CD14-positive monocyte (primary cell): Measurements from ENCODE around the gene TOR1A. TPM values are rescaled to one million over a fixed set of nuclear protein-coding genes. Genes with fewer than 3 reads are reported as not detected.
A peak's percentile ranks its signal among the peaks of the same experiment; 100 is the strongest.
"Not testable (repeated sequence)": the region's sequence is repeated elsewhere in the genome, so short reads cannot be mapped to it uniquely, and the experiment has no call there.

Experiments used
- DNase-seq, 3 donors: peaks; one replicate each; pipeline ENCODE4 v3.0.0-alpha.2; 2011 to 2022
- H2AFZ ChIP-seq: 2 replicates; pipeline ENCODE4 v1.6.0; 2012; ENCODE audit warnings: mild to moderate bottlenecking, low read depth, low read length, inconsistent platforms; ENCODE audit not compliant: insufficient read depth, poor library complexity, severe bottlenecking
- H3K27ac ChIP-seq, 2 donors: 1 replicate in 1 of 2; 2 replicates in 1 of 2; pipeline ENCODE4 v1.5.1; 2012 to 2013; ENCODE audit warnings: low read length in 2 of 2, control low read depth in 1 of 2, inconsistent platforms in 1 of 2, low read depth in 1 of 2, mild to moderate bottlenecking in 1 of 2
- H3K27me3 ChIP-seq, 2 donors: one replicate each; pipeline versions ENCODE4 v1.6.0 to v1.6.1; 2011 to 2013; ENCODE audit warnings: low read length in 2 of 2; ENCODE audit not compliant: control insufficient read depth in 2 of 2, insufficient read depth in 2 of 2
- H3K36me3 ChIP-seq, 2 donors: replicated peaks in 1 of 2; 1 replicate in 1 of 2; 2 replicates in 1 of 2; pipeline versions ENCODE4 v1.5.1 to v1.6.1; 2012 to 2013; ENCODE audit warnings: low read length in 2 of 2, control low read depth in 1 of 2, inconsistent platforms in 1 of 2, mild to moderate bottlenecking in 1 of 2; ENCODE audit not compliant: insufficient read depth in 2 of 2, control insufficient read depth in 1 of 2
- H3K4me1 ChIP-seq, 2 donors: 1 replicate in 1 of 2; 2 replicates in 1 of 2; pipeline versions ENCODE4 v1.5.1 to v1.6.1; 2012 to 2013; ENCODE audit warnings: low read length in 2 of 2, control low read depth in 1 of 2, inconsistent platforms in 1 of 2, mild to moderate bottlenecking in 1 of 2, moderate library complexity in 1 of 2; ENCODE audit not compliant: insufficient read depth in 2 of 2, control insufficient read depth in 1 of 2
- H3K4me2 ChIP-seq: replicated peaks from 2 replicates; pipeline ENCODE3; 2012; ENCODE audit warnings: low read length, moderate library complexity, mild to moderate bottlenecking; ENCODE audit not compliant: poor library complexity, severe bottlenecking; ENCODE audit errors: extremely low read depth
- H3K4me3 ChIP-seq, 3 experiments: fragments of 200-600 bp in 1 of 3; sonication (generic) in 1 of 3; replicated peaks in 1 of 3; 1 replicate in 2 of 3; 2 replicates in 1 of 3; pipeline ENCODE4 v1.5.1; 2011 to 2013; ENCODE audit warnings: low read length in 3 of 3, mild to moderate bottlenecking in 3 of 3, control low read depth in 2 of 3, low read depth in 2 of 3, inconsistent platforms in 1 of 3, moderate library complexity in 1 of 3
- H3K79me2 ChIP-seq: 2 replicates; pipeline ENCODE4 v1.6.0; 2012; ENCODE audit warnings: mild to moderate bottlenecking, control low read depth, inconsistent platforms, low read length, moderate library complexity; ENCODE audit not compliant: insufficient read depth
- H3K9ac ChIP-seq: 2 replicates; pipeline ENCODE4 v1.6.0; 2017; ENCODE audit warnings: low read length, mild to moderate bottlenecking; ENCODE audit not compliant: insufficient read depth, poor library complexity, severe bottlenecking
- H3K9me3 ChIP-seq, 2 donors: replicated peaks in 1 of 2; 1 replicate in 1 of 2; 2 replicates in 1 of 2; pipeline versions ENCODE4 v1.5.1 to v1.6.1; 2012 to 2013; ENCODE audit warnings: low read length in 2 of 2, control low read depth in 1 of 2; ENCODE audit not compliant: control insufficient read depth in 1 of 2, insufficient read depth in 1 of 2
- H4K20me1 ChIP-seq: 2 replicates; pipeline ENCODE4 v1.6.0; 2012; ENCODE audit warnings: mild to moderate bottlenecking, low read length, control low read depth, moderate library complexity; ENCODE audit not compliant: insufficient read depth
- H3K27ac Mint-ChIP-seq, 7 donors: one replicate each; pipeline ENCODE4 v1.8.0; 2020; ENCODE audit warnings: mild to moderate bottlenecking in 7 of 7, mixed read lengths in 7 of 7, moderate library complexity in 6 of 7, inconsistent platforms in 2 of 7
- H3K27me3 Mint-ChIP-seq, 3 donors: one replicate each; pipeline ENCODE4 v1.8.0; 2021 to 2022; ENCODE audit warnings: low read depth in 3 of 3, mild to moderate bottlenecking in 3 of 3, mixed read lengths in 3 of 3, moderate library complexity in 3 of 3, inconsistent platforms in 1 of 3
- H3K36me3 Mint-ChIP-seq, 2 donors: one replicate each; pipeline ENCODE4 v1.8.0; 2020; ENCODE audit warnings: mixed read lengths in 2 of 2, inconsistent platforms in 1 of 2, mild to moderate bottlenecking in 1 of 2
- H3K4me1 Mint-ChIP-seq: one replicate; pipeline ENCODE4 v1.8.0; 2020; ENCODE audit warnings: mild to moderate bottlenecking, mixed read lengths
- H3K4me3 Mint-ChIP-seq, 2 donors: one replicate each; pipeline ENCODE4 v1.8.0; 2020; ENCODE audit warnings: mild to moderate bottlenecking in 2 of 2, mixed read lengths in 2 of 2, moderate library complexity in 1 of 2
- H3K9me3 Mint-ChIP-seq, 7 donors: one replicate each; pipeline ENCODE4 v1.8.0; 2020 to 2022; ENCODE audit warnings: mixed read lengths in 7 of 7, mild to moderate bottlenecking in 6 of 7, moderate library complexity in 6 of 7, inconsistent platforms in 2 of 7
- WGBS: methylation state at CpG from one replicate; pipeline ENCODE4 v1.1.5; 2013; ENCODE audit warnings: missing lambda C conversion rate; ENCODE audit not compliant: insufficient coverage; 5-methylcytosine and 5-hydroxymethylcytosine counted together
- intact Hi-C, 2 donors: fragments of 100-400 bp; cut with micrococcal nuclease; formaldehyde crosslinking; loops; one replicate each; pipeline versions ENCODE4 v1.15.0 to v1.15.1; 2023
- polyA plus RNA-seq, 3 donors: library from polyadenylated mRNA; depleted of rRNA in 1 of 3; unstranded in 2 of 3; stranded (reverse) in 1 of 3; fragments of 300-500 nt in 2 of 3; fragments of >200 nt in 1 of 3; fragmentation: Illumina TruSeq in 2 of 3; gene quantifications; 1 replicate in 2 of 3; 2 replicates in 1 of 3; pipeline ENCODE4 v1.2.3, GENCODE V29; 2012 to 2021
- TF ChIP-seq, protein P1 (sequence below): fragments of 200-600 bp; IDR thresholded peaks from one replicate; pipeline ENCODE4 v1.8.0; 2022; ENCODE audit warnings: antibody characterized with exemption, mild to moderate bottlenecking

The TOR1A gene
- polyA plus RNA-seq, 3 donors: 41.2 to 95.3 (median 89.6) TPM

DNA sequence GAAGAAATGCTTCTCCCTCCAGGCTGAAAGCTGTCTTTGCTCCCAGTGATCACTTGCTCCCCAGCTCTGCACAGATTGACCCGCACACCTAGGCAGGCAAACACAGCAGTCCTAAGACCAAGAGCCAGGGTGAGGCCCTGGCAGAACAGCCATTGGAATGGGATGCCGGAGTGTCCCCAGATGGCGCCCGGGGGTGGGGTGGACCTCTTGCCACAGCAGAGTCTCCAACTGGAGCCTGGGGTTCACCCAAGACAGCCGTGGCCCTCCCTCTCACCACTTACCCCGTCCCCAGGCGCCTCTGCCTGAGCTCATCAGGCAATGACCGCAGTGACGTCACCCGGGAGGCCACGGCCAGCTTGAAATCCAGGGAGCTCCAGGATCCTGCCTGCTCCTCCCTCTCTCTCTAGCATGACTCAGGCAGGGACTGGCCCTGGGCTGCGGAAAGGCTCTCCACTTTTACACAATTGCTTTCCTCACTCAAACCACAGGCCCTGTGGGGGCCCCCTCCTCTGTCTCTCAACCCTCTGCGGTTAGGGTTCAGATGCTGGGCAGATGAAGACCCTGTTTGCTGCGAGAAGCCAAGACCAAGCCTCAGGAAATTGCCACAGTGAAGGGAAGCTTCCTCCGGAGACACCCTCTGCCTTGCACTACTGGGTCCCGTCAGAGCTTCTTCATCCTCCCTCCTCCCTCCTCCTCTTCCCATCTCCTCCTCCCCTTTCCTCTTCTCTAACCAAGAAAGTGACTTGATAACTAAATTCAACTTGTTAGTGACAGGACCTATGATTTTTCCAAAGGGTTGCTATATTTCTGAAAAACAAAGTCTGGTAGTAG is 46.8 kb downstream of the TOR1A start:
- H3K27ac Mint-ChIP-seq: peak overlapping the region; percentile 95 to 99 (median 97)

GRCh38 chr9:129776566-129776937 is 47.4 kb downstream of the TOR1A start:
- no peak overlapping the region for H2AFZ ChIP-seq
- Mint-ChIP-seq H3K27ac (peak overlapping the region; percentile 95 to 99 (median 97)), H3K4me3 (peak overlapping the region; percentile 19 to 71), H3K36me3 (peaks cover 2 to 8% of the 10 kb centered on the region in 2 donors), H3K27me3 (peaks cover 9 to 15% (median 9%) of the 10 kb centered on the region in 3 donors), H3K9me3 (peaks cover 0 to 2% (median 0%) of the 10 kb centered on the region in 7 donors), H3K4me1 (peaks cover 85% of the 10 kb centered on the region)
- no peaks in the 10 kb centered on the region for H3K27me3 ChIP-seq
- peak overlapping the region; percentile 61 to 81 for H3K27ac ChIP-seq
- no peaks in the 10 kb centered on the region for H3K9me3 ChIP-seq
- peak overlapping the region in 1 of 3 experiments; percentile 57 for H3K4me3 ChIP-seq
- DNase-seq: no peak
- 70% methylated on average over 6 of the region's 8 CpGs for WGBS
- no peaks in the 10 kb centered on the region for H3K36me3 ChIP-seq
- no peak overlapping the region for H3K9ac ChIP-seq
- H3K79me2 ChIP-seq: no peaks in the 10 kb centered on the region
- peak overlapping the region; percentile 62 for H3K4me2 ChIP-seq
- no peaks in the 10 kb centered on the region for H4K20me1 ChIP-seq
- peaks cover 75 to 83% of the 10 kb centered on the region in 2 donors for H3K4me1 ChIP-seq
- intact Hi-C loops: loop anchor here (2.0 to 10.0 kb wide), 3 partner anchors 14 to 432 kb away; no protein-coding TSS in a partner anchor
- TF ChIP-seq, protein P1, sequence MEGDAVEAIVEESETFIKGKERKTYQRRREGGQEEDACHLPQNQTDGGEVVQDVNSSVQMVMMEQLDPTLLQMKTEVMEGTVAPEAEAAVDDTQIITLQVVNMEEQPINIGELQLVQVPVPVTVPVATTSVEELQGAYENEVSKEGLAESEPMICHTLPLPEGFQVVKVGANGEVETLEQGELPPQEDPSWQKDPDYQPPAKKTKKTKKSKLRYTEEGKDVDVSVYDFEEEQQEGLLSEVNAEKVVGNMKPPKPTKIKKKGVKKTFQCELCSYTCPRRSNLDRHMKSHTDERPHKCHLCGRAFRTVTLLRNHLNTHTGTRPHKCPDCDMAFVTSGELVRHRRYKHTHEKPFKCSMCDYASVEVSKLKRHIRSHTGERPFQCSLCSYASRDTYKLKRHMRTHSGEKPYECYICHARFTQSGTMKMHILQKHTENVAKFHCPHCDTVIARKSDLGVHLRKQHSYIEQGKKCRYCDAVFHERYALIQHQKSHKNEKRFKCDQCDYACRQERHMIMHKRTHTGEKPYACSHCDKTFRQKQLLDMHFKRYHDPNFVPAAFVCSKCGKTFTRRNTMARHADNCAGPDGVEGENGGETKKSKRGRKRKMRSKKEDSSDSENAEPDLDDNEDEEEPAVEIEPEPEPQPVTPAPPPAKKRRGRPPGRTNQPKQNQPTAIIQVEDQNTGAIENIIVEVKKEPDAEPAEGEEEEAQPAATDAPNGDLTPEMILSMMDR: no peak

More for the DNA sequence above, 46.8 kb downstream of the TOR1A start:
- H3K27me3 ChIP-seq: no peaks in the 10 kb centered on the region
- peak overlapping the region; percentile 62 for H3K4me2 ChIP-seq
- Mint-ChIP-seq H3K9me3 (peaks cover 0 to 2% (median 0%) of the 10 kb centered on the region in 7 donors), H3K4me1 (peaks cover 82% of the 10 kb centered on the region), H3K4me3 (peak overlapping the region; percentile 71 to 83), H3K27me3 (peaks cover 10 to 15% (median 10%) of the 10 kb centered on the region in 3 donors), H3K36me3 (peaks cover 2 to 8% of the 10 kb centered on the region in 2 donors)
- H3K9ac ChIP-seq: no peak overlapping the region
- H3K79me2 ChIP-seq: no peaks in the 10 kb centered on the region
- no peaks in the 10 kb centered on the region for H3K9me3 ChIP-seq
- peak overlapping the region in 1 of 3 experiments; percentile 57 for H3K4me3 ChIP-seq
- 5% methylated on average over 15 of the region's 16 CpGs for WGBS
- peaks cover 75 to 83% of the 10 kb centered on the region in 2 donors for H3K4me1 ChIP-seq
- DNase-seq: peak; percentile 100
- peak overlapping the region; percentile 61 to 81 for H3K27ac ChIP-seq
- no peaks in the 10 kb centered on the region for H3K36me3 ChIP-seq
- intact Hi-C loops: loop anchor here (1.0 to 10.0 kb wide), 4 partner anchors 14 to 432 kb away; no protein-coding TSS in a partner anchor
- H2AFZ ChIP-seq: no peak overlapping the region
- TF ChIP-seq, protein P1: no peak
- H4K20me1 ChIP-seq: no peaks in the 10 kb centered on the region

GRCh38 chr9:129776096-129776495 is 47.8 kb downstream of the TOR1A start:
- Histone ChIP-seq H3K27ac (peak overlapping the region in 1 of 2 donors; percentile 81), H3K4me1 (peaks cover 75 to 83% of the 10 kb centered on the region in 2 donors)
- not testable (repeated sequence) for H3K9me3 Mint-ChIP-seq, H3K27me3 ChIP-seq, H4K20me1 ChIP-seq, H3K9me3 ChIP-seq, DNase-seq, H3K4me3 Mint-ChIP-seq, H3K9ac ChIP-seq, H3K36me3 Mint-ChIP-seq, H3K4me3 ChIP-seq, H3K4me2 ChIP-seq, H3K79me2 ChIP-seq, H2AFZ ChIP-seq, H3K36me3 ChIP-seq
- peaks cover 6 to 15% (median 9%) of the 10 kb centered on the region in 3 donors for H3K27me3 Mint-ChIP-seq
- WGBS: no CpG with 5 or more reads among the region's 4 CpGs
- H3K4me1 Mint-ChIP-seq: peaks cover 84% of the 10 kb centered on the region
- peak overlapping the region; percentile 95 to 99 (median 97) for H3K27ac Mint-ChIP-seq
- intact Hi-C loops: loop anchor here (2.0 to 10.0 kb wide), 3 partner anchors 13 to 431 kb away; no protein-coding TSS in a partner anchor
